ENCODE data around the gene RDH13. TPM values are rescaled to one million over a fixed set of nuclear protein-coding genes. Genes with fewer than 3 reads are reported as not detected.

RDH13 gene
- total and polyA plus RNA-seq, 2 experiments from 2014 or later = 28.0 to 36.5 TPM

GRCh38 chr19:55075371-55075998 lies 12.5 kb upstream of the RDH13 start, which contains the start of gene EPS8L1:
EPS8L1 (plus strand) TSS chr19:55075869; CDS start chr19:55076445, 576 bp downstream.
- H3K4me1 ChIP-seq (ENCODE audit: insufficient read depth) = peaks cover 19% of the 10 kb centered on the region; the same call in 1 of the 2 replicates
- peak within 1 kb of the TSS; percentile 64 for H3K4me3 Mint-ChIP-seq
- H3K9me3 Mint-ChIP-seq = peaks cover 7% of the 10 kb centered on the region; the same call in 2 of the 3 replicates
- no peaks in the 10 kb centered on the region for H3K9me2 ChIP-seq (ENCODE audit: insufficient read depth)
- DNase-seq (ENCODE audit: low spot score) = peak; percentile 95
- H3K4me1 Mint-ChIP-seq = peaks cover 41% of the 10 kb centered on the region
- TF ChIP-seq JUNB (IDR thresholded peaks at IDR 0.05; ENCODE audit: unreplicated experiment) = no peak
- peak within 1 kb of the TSS; percentile 24 for H3K4me3 ChIP-seq
- peaks cover 63% of the 10 kb centered on the region for H3K27me3 ChIP-seq (ENCODE audit: insufficient read depth)
- H3K36me3 Mint-ChIP-seq (ENCODE audit: low read depth) = peaks cover 6% of the 10 kb centered on the region; the same call in 2 of the 3 replicates
- no peak within 1 kb of the TSS for H3K27ac ChIP-seq (ENCODE audit: low read depth)
- H4K20me1 ChIP-seq (replicated peaks; ENCODE audit: insufficient read depth) = no peaks in the 10 kb centered on the region
- H3K36me3 ChIP-seq (ENCODE audit: insufficient read depth) = no peaks in the 10 kb centered on the region
- no peaks in the 10 kb centered on the region for H3K79me2 ChIP-seq (replicated peaks; ENCODE audit: insufficient read depth)
- peaks cover 4% of the 10 kb centered on the region; the same call in 1 of the 2 replicates for H3F3A ChIP-seq (replicated peaks; ENCODE audit: low read depth)
- peak; percentile 88 for ATAC-seq
- no peak within 1 kb of the TSS for H2AFZ ChIP-seq
- no peak within 1 kb of the TSS for H3K27ac Mint-ChIP-seq
- H3K27me3 Mint-ChIP-seq (ENCODE audit: insufficient read depth, low read depth, poor library complexity) = peaks cover 49% of the 10 kb centered on the region
- peak within 1 kb of the TSS; percentile 49 for H3K4me2 ChIP-seq

- no peak for DNase-seq (ENCODE audit: low spot score)
- H3K27me3 ChIP-seq (ENCODE audit: insufficient read depth) = peaks cover 76% of the 10 kb centered on the region
- peaks cover 13% of the 10 kb centered on the region; the same call in 1 of the 2 replicates for H3K4me1 ChIP-seq (ENCODE audit: insufficient read depth)
- H2AFZ ChIP-seq = no peak overlapping the region
- no peak for ATAC-seq
- TF ChIP-seq POLR2AphosphoS5 (IDR thresholded peaks at IDR 0.05; ENCODE audit: low read depth) (no peak), CTCF (conservative IDR thresholded peaks at IDR 0.05; ENCODE audit: low read depth in 2 of 2) (no peak), ETS1 (IDR thresholded peaks at IDR 0.05) (no peak), ZNF114 (CRISPR knock-in tag; IDR thresholded peaks at IDR 0.05) (no peak), EZH2 (IDR thresholded peaks at IDR 0.05; ENCODE audit: low read depth, unreplicated experiment) (no peak), CREB1 (CRISPR knock-in tag; IDR thresholded peaks at IDR 0.05; ENCODE audit: low read depth) (no peak), ZNF462 (CRISPR knock-in tag; IDR thresholded peaks at IDR 0.05) (no peak), JUNB (IDR thresholded peaks at IDR 0.05; ENCODE audit: unreplicated experiment) (no peak), ZNF331 (CRISPR knock-in tag; IDR thresholded peaks at IDR 0.05; ENCODE audit: low read depth) (no peak)
- H3K9me2 ChIP-seq (ENCODE audit: insufficient read depth) = no peaks in the 10 kb centered on the region
- Mint-ChIP-seq H3K4me1 (peaks cover 45% of the 10 kb centered on the region), H3K4me3 (no peak overlapping the region; the same call in 2 of the 3 replicates), H3K27ac (no peak overlapping the region), H3K9me3 (peaks cover 3% of the 10 kb centered on the region; the same call in 1 of the 3 replicates), H3K27me3 (ENCODE audit: insufficient read depth, low read depth, poor library complexity) (peaks cover 62% of the 10 kb centered on the region), H3K36me3 (ENCODE audit: low read depth) (peaks cover 5% of the 10 kb centered on the region; the same call in 2 of the 3 replicates)
- no peaks in the 10 kb centered on the region for H4K20me1 ChIP-seq (replicated peaks; ENCODE audit: insufficient read depth)
- no peak overlapping the region for H3K27ac ChIP-seq (ENCODE audit: low read depth)
- H3K4me2 ChIP-seq = no peak overlapping the region
- no peaks in the 10 kb centered on the region for H3K79me2 ChIP-seq (replicated peaks; ENCODE audit: insufficient read depth)
- no peaks in the 10 kb centered on the region for H3K36me3 ChIP-seq (ENCODE audit: insufficient read depth)
- no peak overlapping the region for H3K4me3 ChIP-seq
- H3F3A ChIP-seq (replicated peaks; ENCODE audit: low read depth) = peaks cover 9% of the 10 kb centered on the region; the same call in 1 of the 2 replicates
Observed at GRCh38 chr19:55071913-55072312, 9.0 kb upstream of the RDH13 start.
